Suprapubic skin (tissue), 3 donors: Measurements from ENCODE around the gene SERHL2.
"Not testable (repeated sequence)": the region's sequence is repeated elsewhere in the genome, so short reads cannot be mapped to it uniquely, and the experiment has no call there.

Source experiments
- EP300 ChIP-seq: sonication (generic); formaldehyde crosslinking; IDR thresholded peaks from one replicate; pipeline ENCODE4 v1.6.1; 2017; ENCODE audit warnings: antibody characterized with exemption
- POLR2A ChIP-seq, 2 donors: fragments of 450-650 bp; IDR thresholded peaks; one replicate each; pipeline ENCODE4 v1.6.1; 2017; ENCODE audit warnings: antibody characterized with exemption in 2 of 2, mild to moderate bottlenecking in 2 of 2, moderate library complexity in 2 of 2
- TF ChIP-seq, protein P1 (sequence below), 2 donors: fragments of 200-600 bp in 1 of 2; fragments of 450-650 bp in 1 of 2; sonication (generic) in 1 of 2; IDR thresholded peaks; one replicate each; pipeline ENCODE4 v1.5.1; 2016 to 2019; ENCODE audit warnings: antibody characterized with exemption in 2 of 2, mild to moderate bottlenecking in 1 of 2, moderate library complexity in 1 of 2

GRCh38 chr22:42575996-42576574, 22.3 kb downstream of the SERHL2 start:
- not testable (repeated sequence) for TF ChIP-seq EP300; POLR2A (IDR thresholded peaks at IDR 0.05)
- TF ChIP-seq, protein P1, sequence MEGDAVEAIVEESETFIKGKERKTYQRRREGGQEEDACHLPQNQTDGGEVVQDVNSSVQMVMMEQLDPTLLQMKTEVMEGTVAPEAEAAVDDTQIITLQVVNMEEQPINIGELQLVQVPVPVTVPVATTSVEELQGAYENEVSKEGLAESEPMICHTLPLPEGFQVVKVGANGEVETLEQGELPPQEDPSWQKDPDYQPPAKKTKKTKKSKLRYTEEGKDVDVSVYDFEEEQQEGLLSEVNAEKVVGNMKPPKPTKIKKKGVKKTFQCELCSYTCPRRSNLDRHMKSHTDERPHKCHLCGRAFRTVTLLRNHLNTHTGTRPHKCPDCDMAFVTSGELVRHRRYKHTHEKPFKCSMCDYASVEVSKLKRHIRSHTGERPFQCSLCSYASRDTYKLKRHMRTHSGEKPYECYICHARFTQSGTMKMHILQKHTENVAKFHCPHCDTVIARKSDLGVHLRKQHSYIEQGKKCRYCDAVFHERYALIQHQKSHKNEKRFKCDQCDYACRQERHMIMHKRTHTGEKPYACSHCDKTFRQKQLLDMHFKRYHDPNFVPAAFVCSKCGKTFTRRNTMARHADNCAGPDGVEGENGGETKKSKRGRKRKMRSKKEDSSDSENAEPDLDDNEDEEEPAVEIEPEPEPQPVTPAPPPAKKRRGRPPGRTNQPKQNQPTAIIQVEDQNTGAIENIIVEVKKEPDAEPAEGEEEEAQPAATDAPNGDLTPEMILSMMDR (IDR thresholded peaks at IDR 0.05): not testable (repeated sequence)
